PC-9 (cell line): ENCODE measurements around the gene ZBED6.
"Not testable (repeated sequence)": the region's sequence is repeated elsewhere in the genome, so short reads cannot be mapped to it uniquely, and the experiment has no call there.

Experiments
- CTCF ChIP-seq: fragments of 200-600 bp; sonication (generic); conservative IDR thresholded peaks from 2 replicates; pipeline ENCODE4 v1.6.1; 2017; ENCODE audit warnings: mixed run types, antibody characterized with exemption, mild to moderate bottlenecking, moderate library complexity
- EZH2 ChIP-seq: fragments of 200-600 bp; sonication (generic); IDR thresholded peaks from 2 replicates; pipeline ENCODE4 v1.8.0; 2017; ENCODE audit warnings: antibody characterized with exemption, low read depth

GRCh38 chr1:203829247-203829646 lies 33.8 kb downstream of the ZBED6 start:
- not testable (repeated sequence) for TF ChIP-seq CTCF, EZH2
